WTC11 (cell line): Measurements from ENCODE around the gene LRRC4. TPM values are rescaled to one million over a fixed set of nuclear protein-coding genes. Genes with fewer than 3 reads are reported as not detected.

Experiments
- ATAC-seq: fragments of 200-7000 bp; cut with Tn5 transposase; 2 replicates; pipeline ENCODE4 v1.10.0; 2021; ENCODE audit warnings: mild to moderate bottlenecking, moderate library complexity
- CTCF ChIA-PET: fragments of 300-600 bp; sonication (Branson Sonifier 250); formaldehyde crosslinking; loops from one replicate; lab custom pipeline; 2021; ENCODE audit warnings: antibody characterized with exemption; lab: Charles Lee
- POLR2A ChIA-PET: fragments of 350-600 bp; sonication (Branson Sonifier 250); formaldehyde crosslinking; loops from one replicate; lab custom pipeline; 2021; ENCODE audit warnings: antibody characterized with exemption; lab: Charles Lee
- DNase-seq: peaks from one replicate; pipeline ENCODE4 v3.0.0; 2021; ENCODE audit warnings: low spot score
- H3K27ac Mint-ChIP-seq: 2 replicates; pipeline ENCODE4 v1.8.0; 2021; ENCODE audit warnings: mixed read lengths
- H3K27me3 Mint-ChIP-seq: 2 replicates; pipeline ENCODE4 v1.8.0; 2021; ENCODE audit warnings: low read depth, mild to moderate bottlenecking, moderate library complexity, mixed read lengths
- H3K36me3 Mint-ChIP-seq: 2 replicates; pipeline ENCODE4 v1.8.0; 2021; ENCODE audit warnings: mixed read lengths
- H3K4me1 Mint-ChIP-seq: 2 replicates; pipeline ENCODE4 v1.8.0; 2022; ENCODE audit warnings: mixed read lengths
- H3K4me3 Mint-ChIP-seq: 2 replicates; pipeline ENCODE4 v1.8.0; 2021; ENCODE audit warnings: mild to moderate bottlenecking, moderate library complexity, mixed read lengths
- H3K9me3 Mint-ChIP-seq: 2 replicates; pipeline ENCODE4 v1.8.0; 2021; ENCODE audit warnings: mixed read lengths
- ATF1 ChIP-seq: sonication (generic); formaldehyde crosslinking; IDR thresholded peaks from 2 replicates; pipeline ENCODE4 v1.8.1; 2023; ENCODE audit warnings: mild to moderate bottlenecking, moderate library complexity, missing genetic modification reagents
- FOXJ3 ChIP-seq: sonication (generic); formaldehyde crosslinking; IDR thresholded peaks from 2 replicates; pipeline ENCODE4 v1.9.0; 2021; ENCODE audit warnings: missing genetic modification reagents, mild to moderate bottlenecking, borderline replicate concordance
- FOXK1 ChIP-seq: sonication (generic); formaldehyde crosslinking; IDR thresholded peaks from 2 replicates; pipeline ENCODE4 v1.8.0; 2022; ENCODE audit warnings: mild to moderate bottlenecking, moderate library complexity, missing genetic modification reagents
- FOXP1 ChIP-seq: sonication (generic); formaldehyde crosslinking; IDR thresholded peaks from 2 replicates; pipeline ENCODE4 v1.8.0; 2022; ENCODE audit warnings: missing genetic modification reagents, mild to moderate bottlenecking, moderate library complexity, borderline replicate concordance
- MXD4 ChIP-seq: fragments of 250-450 bp; sonication (Bioruptor Pico); IDR thresholded peaks from 2 replicates; pipeline ENCODE4 v1.8.0; 2021; ENCODE audit warnings: mild to moderate bottlenecking, moderate library complexity, borderline replicate concordance
- NR1H2 ChIP-seq: sonication (generic); formaldehyde crosslinking; IDR thresholded peaks from 2 replicates; pipeline ENCODE4 v1.9.0; 2021; ENCODE audit warnings: mild to moderate bottlenecking, moderate library complexity, missing genetic modification reagents
- PRDM15 ChIP-seq: sonication (generic); formaldehyde crosslinking; IDR thresholded peaks from 2 replicates; pipeline ENCODE4 v1.8.0; 2022; ENCODE audit warnings: missing genetic modification reagents
- TCF7 ChIP-seq: sonication (generic); formaldehyde crosslinking; IDR thresholded peaks from 2 replicates; pipeline ENCODE4 v1.8.0; 2022; ENCODE audit warnings: mild to moderate bottlenecking, low read depth, missing genetic modification reagents, moderate library complexity
- ZNF121 ChIP-seq: sonication (generic); formaldehyde crosslinking; IDR thresholded peaks from 2 replicates; pipeline ENCODE4 v1.8.0; 2023; ENCODE audit warnings: missing genetic modification reagents
- ZNF317 ChIP-seq: sonication (generic); formaldehyde crosslinking; IDR thresholded peaks from 2 replicates; pipeline ENCODE4 v1.8.1; 2023; ENCODE audit warnings: low read depth, mild to moderate bottlenecking, moderate library complexity, missing genetic modification reagents, borderline replicate concordance
- total RNA-seq: library from RNA; stranded (reverse); gene quantifications from 3 replicates; pipeline ENCODE4 v1.2.3, GENCODE V29; 2021
- TF ChIP-seq, protein P1 (sequence below): fragments of 250-450 bp; sonication (Bioruptor Pico); IDR thresholded peaks from 2 replicates; pipeline ENCODE4 v1.8.0; 2021; ENCODE audit warnings: mild to moderate bottlenecking
- TF ChIP-seq, protein P2 (sequence below): fragments of 250-450 bp; sonication (Bioruptor Pico); IDR thresholded peaks from 2 replicates; pipeline ENCODE4 v1.9.0; 2021; ENCODE audit warnings: mild to moderate bottlenecking, borderline replicate concordance
- TF ChIP-seq, protein P3 (sequence below): sonication (generic); formaldehyde crosslinking; IDR thresholded peaks from 2 replicates; pipeline ENCODE4 v1.8.1; 2023; ENCODE audit warnings: mild to moderate bottlenecking, moderate library complexity, missing genetic modification reagents
- TF ChIP-seq, protein P4 (sequence below): sonication (generic); formaldehyde crosslinking; IDR thresholded peaks from 2 replicates; pipeline ENCODE4 v1.8.1; 2022; ENCODE audit warnings: low read depth, missing genetic modification reagents, borderline replicate concordance
- TF ChIP-seq, protein P5 (sequence below): fragments of 250-450 bp; sonication (Bioruptor Pico); IDR thresholded peaks from 2 replicates; pipeline ENCODE4 v1.9.0; 2021; ENCODE audit warnings: mild to moderate bottlenecking

Gene LRRC4
- total RNA-seq, 1 experiment from 2014 or later: 14.9 TPM

- H3K4me1 Mint-ChIP-seq: peaks cover 50% of the 10 kb centered on the region
- H3K9me3 Mint-ChIP-seq: peaks cover 8% of the 10 kb centered on the region
Observed at GRCh38 chr7:127983804-127984332, 47.4 kb downstream of the LRRC4 start.

GRCh38 chr7:127981965-127982364 is 49.3 kb downstream of the LRRC4 start:
- Mint-ChIP-seq H3K4me1 (peaks cover 44% of the 10 kb centered on the region), H3K9me3 (peaks cover 24% of the 10 kb centered on the region), H3K27me3 (no peaks in the 10 kb centered on the region), H3K4me3 (no peak overlapping the region), H3K36me3 (peaks cover 25% of the 10 kb centered on the region), H3K27ac (no peak overlapping the region)
- POLR2A ChIA-PET: no interaction called here
- ATAC-seq (no peak), DNase-seq (no peak)
- CTCF ChIA-PET: no interaction called here
- TF ChIP-seq, protein P1, sequence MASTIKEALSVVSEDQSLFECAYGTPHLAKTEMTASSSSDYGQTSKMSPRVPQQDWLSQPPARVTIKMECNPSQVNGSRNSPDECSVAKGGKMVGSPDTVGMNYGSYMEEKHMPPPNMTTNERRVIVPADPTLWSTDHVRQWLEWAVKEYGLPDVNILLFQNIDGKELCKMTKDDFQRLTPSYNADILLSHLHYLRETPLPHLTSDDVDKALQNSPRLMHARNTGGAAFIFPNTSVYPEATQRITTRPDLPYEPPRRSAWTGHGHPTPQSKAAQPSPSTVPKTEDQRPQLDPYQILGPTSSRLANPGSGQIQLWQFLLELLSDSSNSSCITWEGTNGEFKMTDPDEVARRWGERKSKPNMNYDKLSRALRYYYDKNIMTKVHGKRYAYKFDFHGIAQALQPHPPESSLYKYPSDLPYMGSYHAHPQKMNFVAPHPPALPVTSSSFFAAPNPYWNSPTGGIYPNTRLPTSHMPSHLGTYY (CRISPR knock-in tag): no peak
- no peak for TF ChIP-seq FOXK1
- no peak for TF ChIP-seq MXD4 (CRISPR knock-in tag)
- TF ChIP-seq, protein P2, sequence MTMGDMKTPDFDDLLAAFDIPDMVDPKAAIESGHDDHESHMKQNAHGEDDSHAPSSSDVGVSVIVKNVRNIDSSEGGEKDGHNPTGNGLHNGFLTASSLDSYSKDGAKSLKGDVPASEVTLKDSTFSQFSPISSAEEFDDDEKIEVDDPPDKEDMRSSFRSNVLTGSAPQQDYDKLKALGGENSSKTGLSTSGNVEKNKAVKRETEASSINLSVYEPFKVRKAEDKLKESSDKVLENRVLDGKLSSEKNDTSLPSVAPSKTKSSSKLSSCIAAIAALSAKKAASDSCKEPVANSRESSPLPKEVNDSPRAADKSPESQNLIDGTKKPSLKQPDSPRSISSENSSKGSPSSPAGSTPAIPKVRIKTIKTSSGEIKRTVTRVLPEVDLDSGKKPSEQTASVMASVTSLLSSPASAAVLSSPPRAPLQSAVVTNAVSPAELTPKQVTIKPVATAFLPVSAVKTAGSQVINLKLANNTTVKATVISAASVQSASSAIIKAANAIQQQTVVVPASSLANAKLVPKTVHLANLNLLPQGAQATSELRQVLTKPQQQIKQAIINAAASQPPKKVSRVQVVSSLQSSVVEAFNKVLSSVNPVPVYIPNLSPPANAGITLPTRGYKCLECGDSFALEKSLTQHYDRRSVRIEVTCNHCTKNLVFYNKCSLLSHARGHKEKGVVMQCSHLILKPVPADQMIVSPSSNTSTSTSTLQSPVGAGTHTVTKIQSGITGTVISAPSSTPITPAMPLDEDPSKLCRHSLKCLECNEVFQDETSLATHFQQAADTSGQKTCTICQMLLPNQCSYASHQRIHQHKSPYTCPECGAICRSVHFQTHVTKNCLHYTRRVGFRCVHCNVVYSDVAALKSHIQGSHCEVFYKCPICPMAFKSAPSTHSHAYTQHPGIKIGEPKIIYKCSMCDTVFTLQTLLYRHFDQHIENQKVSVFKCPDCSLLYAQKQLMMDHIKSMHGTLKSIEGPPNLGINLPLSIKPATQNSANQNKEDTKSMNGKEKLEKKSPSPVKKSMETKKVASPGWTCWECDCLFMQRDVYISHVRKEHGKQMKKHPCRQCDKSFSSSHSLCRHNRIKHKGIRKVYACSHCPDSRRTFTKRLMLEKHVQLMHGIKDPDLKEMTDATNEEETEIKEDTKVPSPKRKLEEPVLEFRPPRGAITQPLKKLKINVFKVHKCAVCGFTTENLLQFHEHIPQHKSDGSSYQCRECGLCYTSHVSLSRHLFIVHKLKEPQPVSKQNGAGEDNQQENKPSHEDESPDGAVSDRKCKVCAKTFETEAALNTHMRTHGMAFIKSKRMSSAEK (CRISPR knock-in tag): no peak
- no peak for TF ChIP-seq PRDM15 (CRISPR knock-in tag)

More at GRCh38 chr7:127983804-127984332, 47.4 kb downstream of the LRRC4 start:
- TF ChIP-seq ZNF121 (CRISPR knock-in tag): no peak
- TF ChIP-seq ATF1 (CRISPR knock-in tag): no peak
- TF ChIP-seq, protein P3, sequence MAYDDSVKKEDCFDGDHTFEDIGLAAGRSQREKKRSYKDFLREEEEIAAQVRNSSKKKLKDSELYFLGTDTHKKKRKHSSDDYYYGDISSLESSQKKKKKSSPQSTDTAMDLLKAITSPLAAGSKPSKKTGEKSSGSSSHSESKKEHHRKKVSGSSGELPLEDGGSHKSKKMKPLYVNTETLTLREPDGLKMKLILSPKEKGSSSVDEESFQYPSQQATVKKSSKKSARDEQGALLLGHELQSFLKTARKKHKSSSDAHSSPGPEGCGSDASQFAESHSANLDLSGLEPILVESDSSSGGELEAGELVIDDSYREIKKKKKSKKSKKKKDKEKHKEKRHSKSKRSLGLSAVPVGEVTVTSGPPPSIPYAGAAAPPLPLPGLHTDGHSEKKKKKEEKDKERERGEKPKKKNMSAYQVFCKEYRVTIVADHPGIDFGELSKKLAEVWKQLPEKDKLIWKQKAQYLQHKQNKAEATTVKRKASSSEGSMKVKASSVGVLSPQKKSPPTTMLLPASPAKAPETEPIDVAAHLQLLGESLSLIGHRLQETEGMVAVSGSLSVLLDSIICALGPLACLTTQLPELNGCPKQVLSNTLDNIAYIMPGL: no peak
- no peak for TF ChIP-seq MXD4 (CRISPR knock-in tag)
- TF ChIP-seq, protein P4, sequence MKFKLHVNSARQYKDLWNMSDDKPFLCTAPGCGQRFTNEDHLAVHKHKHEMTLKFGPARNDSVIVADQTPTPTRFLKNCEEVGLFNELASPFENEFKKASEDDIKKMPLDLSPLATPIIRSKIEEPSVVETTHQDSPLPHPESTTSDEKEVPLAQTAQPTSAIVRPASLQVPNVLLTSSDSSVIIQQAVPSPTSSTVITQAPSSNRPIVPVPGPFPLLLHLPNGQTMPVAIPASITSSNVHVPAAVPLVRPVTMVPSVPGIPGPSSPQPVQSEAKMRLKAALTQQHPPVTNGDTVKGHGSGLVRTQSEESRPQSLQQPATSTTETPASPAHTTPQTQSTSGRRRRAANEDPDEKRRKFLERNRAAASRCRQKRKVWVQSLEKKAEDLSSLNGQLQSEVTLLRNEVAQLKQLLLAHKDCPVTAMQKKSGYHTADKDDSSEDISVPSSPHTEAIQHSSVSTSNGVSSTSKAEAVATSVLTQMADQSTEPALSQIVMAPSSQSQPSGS: no peak
- TF ChIP-seq ZNF317: no peak
- no peak for TF ChIP-seq TCF7 (CRISPR knock-in tag)
- no peak for TF ChIP-seq FOXJ3 (CRISPR knock-in tag)
- no peak for TF ChIP-seq NR1H2 (CRISPR knock-in tag)
- TF ChIP-seq, protein P5, sequence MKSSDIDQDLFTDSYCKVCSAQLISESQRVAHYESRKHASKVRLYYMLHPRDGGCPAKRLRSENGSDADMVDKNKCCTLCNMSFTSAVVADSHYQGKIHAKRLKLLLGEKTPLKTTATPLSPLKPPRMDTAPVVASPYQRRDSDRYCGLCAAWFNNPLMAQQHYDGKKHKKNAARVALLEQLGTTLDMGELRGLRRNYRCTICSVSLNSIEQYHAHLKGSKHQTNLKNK (CRISPR knock-in tag): no peak
- no peak for TF ChIP-seq FOXP1
- no peak for ATAC-seq
- Mint-ChIP-seq H3K36me3 (peaks cover 7% of the 10 kb centered on the region), H3K27me3 (no peaks in the 10 kb centered on the region), H3K27ac (no peak overlapping the region; the same call in 1 of the 2 replicates), H3K4me3 (no peak overlapping the region)
- POLR2A ChIA-PET: no interaction called here
- CTCF ChIA-PET: no interaction called here
- DNase-seq: no peak
